ENCODE measurements around the gene FAM20A. TPM values are rescaled to one million over a fixed set of nuclear protein-coding genes. Genes with fewer than 3 reads are reported as not detected.

The FAM20A gene
- total and polyA plus RNA-seq, 9 of the 15 experiments (the other 6 are each of a cell fraction or from before 2014, with no cell fraction given) = 0.07 TPM; not detected in 8

DNA sequence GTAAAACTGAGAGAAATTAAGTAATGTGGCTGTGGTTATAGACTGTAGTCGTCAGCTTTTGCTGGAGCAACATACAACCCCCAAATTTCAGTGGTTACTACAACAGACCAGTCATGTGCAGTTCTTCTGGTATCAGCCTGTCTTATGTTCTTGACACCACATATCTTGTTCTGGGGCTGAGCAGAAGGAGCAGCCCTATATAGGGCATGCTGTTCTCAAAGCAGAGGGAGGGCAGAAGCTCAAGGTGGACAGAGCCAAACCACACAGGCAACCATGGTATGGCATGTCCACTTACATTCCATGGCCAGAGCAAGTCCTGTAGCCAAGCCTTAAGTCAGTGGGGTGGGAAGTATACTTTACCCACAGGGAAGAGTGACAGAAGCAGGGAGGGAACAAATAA, 81.3 kb downstream of the FAM20A start:
- Histone ChIP-seq H2AFZ (ENCODE audit: low read depth, low read length) (no peak overlapping the region), H3K9me1 (ENCODE audit: control insufficient read depth, insufficient read depth, low read length) (no peaks in the 10 kb centered on the region), H4K20me1 (replicated peaks; ENCODE audit: control insufficient read depth, insufficient read depth, low read length) (no peaks in the 10 kb centered on the region), H3K36me3 (ENCODE audit: control insufficient read depth, insufficient read depth, low read length) (peaks cover 67% of the 10 kb centered on the region), H3K27ac (ENCODE audit: extremely low read depth, low read depth, low read length) (no peak overlapping the region), H3K79me2 (ENCODE audit: control insufficient read depth, insufficient read depth, low read length) (peaks cover 9% of the 10 kb centered on the region), H3K4me2 (ENCODE audit: insufficient read depth, low read length) (no peak overlapping the region), H3K9me3 (replicated peaks; ENCODE audit: control insufficient read depth, insufficient read depth, low read depth, low read length) (no peaks in the 10 kb centered on the region; the same call in 1 of the 2 replicates), H3K4me3 (no peak overlapping the region), H3K9ac (ENCODE audit: insufficient read depth in 1 of 2, low read depth in 2 of 2, low read length in 2 of 2) (no peak overlapping the region), H3K4me1 (replicated peaks in 1 of 2; ENCODE audit: control insufficient read depth in 2 of 2, insufficient read depth in 2 of 2, low read length in 2 of 2) (no peaks in the 10 kb centered on the region), H3K27me3 (ENCODE audit: control insufficient read depth in 2 of 2, insufficient read depth in 2 of 2, low read length in 2 of 2) (no peaks in the 10 kb centered on the region)
- ChIA-PET CTCF (ENCODE audit: low intra/inter-chr PET ratio) (no interaction called here), POLR2A (interaction anchor here (1.4 kb wide), 1 partner anchor 10 kb away, joined by 3 read pairs; no protein-coding TSS in a partner anchor)
- ATAC-seq (no peak), DNase-seq (ENCODE audit: extremely low read depth in 1 of 4, low spot score in 3 of 4) (no peak), FAIRE-seq (no peak)
- in situ Hi-C loops (cut with MboI) = no loop called here
- BruUV-seq (replicated peaks) = no TSS peak
- 89% methylated on average over 1 of the region's 1 CpG for WGBS (ENCODE audit: insufficient coverage, low coverage, missing lambda C conversion rate)
- intact Hi-C loops (cut with micrococcal nuclease) = no loop called here
- no peak for TF ChIP-seq SMARCA4 (IDR thresholded peaks at IDR 0.05)
- TF ChIP-seq, protein P1, sequence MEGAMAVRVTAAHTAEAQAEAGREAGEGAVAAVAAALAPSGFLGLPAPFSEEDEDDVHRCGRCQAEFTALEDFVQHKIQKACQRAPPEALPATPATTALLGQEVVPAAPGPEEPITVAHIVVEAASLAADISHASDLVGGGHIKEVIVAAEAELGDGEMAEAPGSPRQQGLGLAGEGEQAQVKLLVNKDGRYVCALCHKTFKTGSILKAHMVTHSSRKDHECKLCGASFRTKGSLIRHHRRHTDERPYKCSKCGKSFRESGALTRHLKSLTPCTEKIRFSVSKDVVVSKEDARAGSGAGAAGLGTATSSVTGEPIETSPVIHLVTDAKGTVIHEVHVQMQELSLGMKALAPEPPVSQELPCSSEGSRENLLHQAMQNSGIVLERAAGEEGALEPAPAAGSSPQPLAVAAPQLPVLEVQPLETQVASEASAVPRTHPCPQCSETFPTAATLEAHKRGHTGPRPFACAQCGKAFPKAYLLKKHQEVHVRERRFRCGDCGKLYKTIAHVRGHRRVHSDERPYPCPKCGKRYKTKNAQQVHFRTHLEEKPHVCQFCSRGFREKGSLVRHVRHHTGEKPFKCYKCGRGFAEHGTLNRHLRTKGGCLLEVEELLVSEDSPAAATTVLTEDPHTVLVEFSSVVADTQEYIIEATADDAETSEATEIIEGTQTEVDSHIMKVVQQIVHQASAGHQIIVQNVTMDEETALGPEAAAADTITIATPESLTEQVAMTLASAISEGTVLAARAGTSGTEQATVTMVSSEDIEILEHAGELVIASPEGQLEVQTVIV (CRISPR knock-in tag; IDR thresholded peaks at IDR 0.05; ENCODE audit: borderline replicate concordance) = no peak
- TF ChIP-seq ZNF696 (CRISPR knock-in tag; conservative IDR thresholded peaks at IDR 0.05) = no peak
- TF ChIP-seq FIP1L1 (IDR thresholded peaks at IDR 0.05; ENCODE audit: low read depth, low read length, poor library complexity, severe bottlenecking) = no peak
- TF ChIP-seq HNRNPK (IDR thresholded peaks at IDR 0.05; ENCODE audit: low read depth, low read length, poor library complexity, severe bottlenecking) = no peak
- TF ChIP-seq RBM22 (IDR thresholded peaks at IDR 0.05; ENCODE audit: low read depth, low read length, poor library complexity, severe bottlenecking) = no peak
- no peak for TF ChIP-seq KDM5B (IDR thresholded peaks at IDR 0.05; ENCODE audit: insufficient replicate concordance, low read depth, low read length)
- no peak for TF ChIP-seq L3MBTL2 (IDR thresholded peaks at IDR 0.05)
- no peak for TF ChIP-seq TBP (optimal IDR thresholded peaks at IDR 0.05; ENCODE audit: low read depth, low read length)
- TF ChIP-seq, protein P2, sequence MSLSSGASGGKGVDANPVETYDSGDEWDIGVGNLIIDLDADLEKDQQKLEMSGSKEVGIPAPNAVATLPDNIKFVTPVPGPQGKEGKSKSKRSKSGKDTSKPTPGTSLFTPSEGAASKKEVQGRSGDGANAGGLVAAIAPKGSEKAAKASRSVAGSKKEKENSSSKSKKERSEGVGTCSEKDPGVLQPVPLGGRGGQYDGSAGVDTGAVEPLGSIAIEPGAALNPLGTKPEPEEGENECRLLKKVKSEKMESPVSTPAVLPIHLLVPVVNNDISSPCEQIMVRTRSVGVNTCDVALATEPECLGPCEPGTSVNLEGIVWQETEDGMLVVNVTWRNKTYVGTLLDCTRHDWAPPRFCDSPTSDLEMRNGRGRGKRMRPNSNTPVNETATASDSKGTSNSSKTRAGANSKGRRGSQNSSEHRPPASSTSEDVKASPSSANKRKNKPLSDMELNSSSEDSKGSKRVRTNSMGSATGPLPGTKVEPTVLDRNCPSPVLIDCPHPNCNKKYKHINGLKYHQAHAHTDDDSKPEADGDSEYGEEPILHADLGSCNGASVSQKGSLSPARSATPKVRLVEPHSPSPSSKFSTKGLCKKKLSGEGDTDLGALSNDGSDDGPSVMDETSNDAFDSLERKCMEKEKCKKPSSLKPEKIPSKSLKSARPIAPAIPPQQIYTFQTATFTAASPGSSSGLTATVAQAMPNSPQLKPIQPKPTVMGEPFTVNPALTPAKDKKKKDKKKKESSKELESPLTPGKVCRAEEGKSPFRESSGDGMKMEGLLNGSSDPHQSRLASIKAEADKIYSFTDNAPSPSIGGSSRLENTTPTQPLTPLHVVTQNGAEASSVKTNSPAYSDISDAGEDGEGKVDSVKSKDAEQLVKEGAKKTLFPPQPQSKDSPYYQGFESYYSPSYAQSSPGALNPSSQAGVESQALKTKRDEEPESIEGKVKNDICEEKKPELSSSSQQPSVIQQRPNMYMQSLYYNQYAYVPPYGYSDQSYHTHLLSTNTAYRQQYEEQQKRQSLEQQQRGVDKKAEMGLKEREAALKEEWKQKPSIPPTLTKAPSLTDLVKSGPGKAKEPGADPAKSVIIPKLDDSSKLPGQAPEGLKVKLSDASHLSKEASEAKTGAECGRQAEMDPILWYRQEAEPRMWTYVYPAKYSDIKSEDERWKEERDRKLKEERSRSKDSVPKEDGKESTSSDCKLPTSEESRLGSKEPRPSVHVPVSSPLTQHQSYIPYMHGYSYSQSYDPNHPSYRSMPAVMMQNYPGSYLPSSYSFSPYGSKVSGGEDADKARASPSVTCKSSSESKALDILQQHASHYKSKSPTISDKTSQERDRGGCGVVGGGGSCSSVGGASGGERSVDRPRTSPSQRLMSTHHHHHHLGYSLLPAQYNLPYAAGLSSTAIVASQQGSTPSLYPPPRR (CRISPR knock-in tag; IDR thresholded peaks at IDR 0.05; ENCODE audit: borderline replicate concordance) = no peak
- TF ChIP-seq MEF2D (tag; conservative IDR thresholded peaks at IDR 0.05; ENCODE audit: low read depth) = no peak
- TF ChIP-seq POLR2AphosphoS2 (IDR thresholded peaks at IDR 0.05; ENCODE audit: low read length) = no peak

Measured in K562 (cell line).